ENCODE data around the gene CATSPERB. TPM values are rescaled to one million over a fixed set of nuclear protein-coding genes. Genes with fewer than 3 reads are reported as not detected.
"Not testable (repeated sequence)": the region's sequence is repeated elsewhere in the genome, so short reads cannot be mapped to it uniquely, and the experiment has no call there.

CATSPERB gene
- total and polyA plus RNA-seq, 2 donors (not counting 3 experiments of a cell fraction or from before 2014, with no cell fraction given), result not detected

DNA sequence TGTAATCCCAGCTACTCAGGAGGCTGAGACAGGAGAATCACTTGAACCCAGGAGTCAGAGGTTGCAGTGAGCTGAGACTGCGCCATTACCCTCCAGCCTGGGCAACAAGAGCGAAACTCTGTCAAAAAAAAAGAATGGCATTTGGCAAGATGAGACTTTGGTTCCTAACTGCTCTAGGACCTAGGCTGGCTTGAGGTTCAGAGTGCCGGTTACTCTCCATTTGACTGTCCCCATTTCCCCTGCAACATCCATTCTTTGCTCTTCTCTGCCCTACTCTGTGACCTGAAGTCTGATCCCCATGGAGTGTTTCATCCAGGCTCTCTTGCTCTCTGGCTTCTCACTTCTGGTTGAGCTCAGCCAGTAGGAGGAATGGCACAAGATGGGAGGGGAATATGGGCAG lies 195.6 kb downstream of the CATSPERB start:
- H2AFZ ChIP-seq (ENCODE audit: low read depth, low read length), result no peak overlapping the region
- H3K9me1 ChIP-seq (replicated peaks; ENCODE audit: control insufficient read depth, extremely low read depth, insufficient read depth, low read length), result no peaks in the 10 kb centered on the region
- no peaks in the 10 kb centered on the region for H3K4me1 ChIP-seq (ENCODE audit: control insufficient read depth, extremely low read depth, insufficient read depth, low read length)
- ChIA-PET POLR2A (no interaction called here), CTCF (no interaction called here)
- no TSS peak for BruUV-seq (replicated peaks)
- H3K4me3 ChIP-seq (replicated peaks in 1 of 3; ENCODE audit: insufficient read depth in 1 of 3, low read depth in 1 of 3, low read length in 3 of 3), result no peak overlapping the region
- no peaks in the 10 kb centered on the region for H3K36me3 ChIP-seq (ENCODE audit: control insufficient read depth in 2 of 2, extremely low read depth in 1 of 2, insufficient read depth in 2 of 2, low read length in 2 of 2)
- dilution Hi-C loops (cut with MboI; ENCODE audit: extremely low pct_ligation_motif_present, low sequenced_read_pairs) (no loop called here), intact Hi-C loops (cut with micrococcal nuclease) (no loop called here)
- peaks cover 2% of the 10 kb centered on the region in 2 experiments for H3K27me3 ChIP-seq (ENCODE audit: control insufficient read depth in 2 of 2, insufficient read depth in 2 of 2, low read length in 2 of 2)
- no peak overlapping the region for H3K4me2 ChIP-seq (ENCODE audit: insufficient read depth, low read length)
- no peaks in the 10 kb centered on the region for H3K9me3 ChIP-seq (replicated peaks; ENCODE audit: control insufficient read depth, insufficient read depth, low read length)
- no peak overlapping the region for H3K9ac ChIP-seq (replicated peaks; ENCODE audit: extremely low read depth, insufficient read depth, low read length)
- FAIRE-seq, result no peak
- no peak for DNase-seq (ENCODE audit: low read depth, low spot score)
- H3K79me2 ChIP-seq (ENCODE audit: control insufficient read depth, insufficient read depth, low read length), result no peaks in the 10 kb centered on the region
- TF ChIP-seq FOS (IDR thresholded peaks at IDR 0.05; ENCODE audit: borderline replicate concordance, insufficient read depth, low read length), result no peak
- no peak for TF ChIP-seq JUN (IDR thresholded peaks at IDR 0.05; ENCODE audit: borderline replicate concordance, insufficient read depth, insufficient read length, low read depth)
- no peak for TF ChIP-seq GATA2 (IDR thresholded peaks at IDR 0.05; ENCODE audit: insufficient read depth, insufficient read length, low read depth, low read length)
- TF ChIP-seq MYC (IDR thresholded peaks at IDR 0.05; ENCODE audit: low read depth, low read length), result no peak
- TF ChIP-seq, protein P1, sequence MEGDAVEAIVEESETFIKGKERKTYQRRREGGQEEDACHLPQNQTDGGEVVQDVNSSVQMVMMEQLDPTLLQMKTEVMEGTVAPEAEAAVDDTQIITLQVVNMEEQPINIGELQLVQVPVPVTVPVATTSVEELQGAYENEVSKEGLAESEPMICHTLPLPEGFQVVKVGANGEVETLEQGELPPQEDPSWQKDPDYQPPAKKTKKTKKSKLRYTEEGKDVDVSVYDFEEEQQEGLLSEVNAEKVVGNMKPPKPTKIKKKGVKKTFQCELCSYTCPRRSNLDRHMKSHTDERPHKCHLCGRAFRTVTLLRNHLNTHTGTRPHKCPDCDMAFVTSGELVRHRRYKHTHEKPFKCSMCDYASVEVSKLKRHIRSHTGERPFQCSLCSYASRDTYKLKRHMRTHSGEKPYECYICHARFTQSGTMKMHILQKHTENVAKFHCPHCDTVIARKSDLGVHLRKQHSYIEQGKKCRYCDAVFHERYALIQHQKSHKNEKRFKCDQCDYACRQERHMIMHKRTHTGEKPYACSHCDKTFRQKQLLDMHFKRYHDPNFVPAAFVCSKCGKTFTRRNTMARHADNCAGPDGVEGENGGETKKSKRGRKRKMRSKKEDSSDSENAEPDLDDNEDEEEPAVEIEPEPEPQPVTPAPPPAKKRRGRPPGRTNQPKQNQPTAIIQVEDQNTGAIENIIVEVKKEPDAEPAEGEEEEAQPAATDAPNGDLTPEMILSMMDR (IDR thresholded peaks at IDR 0.05; ENCODE audit: extremely low read depth in 1 of 2, insufficient read depth in 1 of 2, low read depth in 1 of 2, low read length in 2 of 2), result no peak
- no peak for TF ChIP-seq POLR2A (IDR thresholded peaks at IDR 0.05; ENCODE audit: low read depth, low read length)
- no peak for TF ChIP-seq EZH2 (IDR thresholded peaks at IDR 0.05; ENCODE audit: borderline replicate concordance, low read depth, low read length, severe bottlenecking)
- no peak for TF ChIP-seq MAX (IDR thresholded peaks at IDR 0.05; ENCODE audit: insufficient read depth, insufficient read length)
- no peak for TF ChIP-seq POLR2AphosphoS5 (IDR thresholded peaks at IDR 0.05; ENCODE audit: insufficient read depth, low read depth, low read length)
- H3K27ac ChIP-seq (ENCODE audit: insufficient read depth, low read depth, low read length), result no peak overlapping the region
- H4K20me1 ChIP-seq (replicated peaks; ENCODE audit: control insufficient read depth, extremely low read depth, insufficient read depth, low read length), result no peaks in the 10 kb centered on the region

GRCh38 chr14:91534059-91534458 lies 197.8 kb downstream of the CATSPERB start:
- not testable (repeated sequence) for H3K4me3 ChIP-seq (replicated peaks in 1 of 3; ENCODE audit: insufficient read depth in 1 of 3, low read depth in 1 of 3, low read length in 3 of 3); H3K4me1 ChIP-seq (ENCODE audit: control insufficient read depth, extremely low read depth, insufficient read depth, low read length)

More at GRCh38 chr14:91534059-91534458, 197.8 kb downstream of the CATSPERB start:
- H3K36me3 ChIP-seq (ENCODE audit: control insufficient read depth in 2 of 2, extremely low read depth in 1 of 2, insufficient read depth in 2 of 2, low read length in 2 of 2); H3K9me3 ChIP-seq (replicated peaks; ENCODE audit: control insufficient read depth, insufficient read depth, low read length); dilution Hi-C loops (cut with MboI; ENCODE audit: extremely low pct_ligation_motif_present, low sequenced_read_pairs); DNase-seq (ENCODE audit: low read depth, low spot score); FAIRE-seq; H3K9ac ChIP-seq (replicated peaks; ENCODE audit: extremely low read depth, insufficient read depth, low read length); H3K79me2 ChIP-seq (ENCODE audit: control insufficient read depth, insufficient read depth, low read length); H2AFZ ChIP-seq (ENCODE audit: low read depth, low read length); BruUV-seq (replicated peaks); H3K9me1 ChIP-seq (replicated peaks; ENCODE audit: control insufficient read depth, extremely low read depth, insufficient read depth, low read length); H3K27ac ChIP-seq (ENCODE audit: insufficient read depth, low read depth, low read length); intact Hi-C loops (cut with micrococcal nuclease); H4K20me1 ChIP-seq (replicated peaks; ENCODE audit: control insufficient read depth, extremely low read depth, insufficient read depth, low read length); CTCF ChIA-PET; H3K4me2 ChIP-seq (ENCODE audit: insufficient read depth, low read length); POLR2A ChIA-PET; H3K27me3 ChIP-seq (ENCODE audit: control insufficient read depth in 2 of 2, insufficient read depth in 2 of 2, low read length in 2 of 2): not testable (repeated sequence)

Measured in endothelial cell of umbilical vein (primary cell).